B cell (primary cell): Measurements from ENCODE around the gene XPNPEP1. TPM values are rescaled to one million over a fixed set of nuclear protein-coding genes. Genes with fewer than 3 reads are reported as not detected.

Experiments
- ATAC-seq: fragments of 200-7000 bp; cut with Tn5 transposase; one replicate; pipeline ENCODE4 v1.10.0; 2021; ENCODE audit warnings: low read depth, mild to moderate bottlenecking, moderate number of reproducible peaks, moderate library complexity
- CTCF ChIA-PET: fragments of 350-600 bp; sonication (Branson Sonifier 250); formaldehyde crosslinking; loops from one replicate; lab custom pipeline; 2021; ENCODE audit warnings: antibody characterized with exemption, inconsistent platforms; lab: Charles Lee
- POLR2A ChIA-PET: fragments of 350-600 bp; sonication (Branson Sonifier 250); formaldehyde crosslinking; loops from one replicate; lab custom pipeline; 2021; ENCODE audit warnings: antibody characterized with exemption; lab: Charles Lee
- DNase-seq: peaks from one replicate; pipeline ENCODE4 v3.0.0; 2013
- H2AFZ ChIP-seq: 2 replicates; pipeline ENCODE4 v1.6.1; 2012; ENCODE audit warnings: mild to moderate bottlenecking, low read depth, low read length; ENCODE audit not compliant: insufficient read depth, poor library complexity, severe bottlenecking
- H3K27ac ChIP-seq, 2 donors: 1 replicate in 1 of 2; 2 replicates in 1 of 2; pipeline ENCODE4 v1.5.1; 2012 to 2013; ENCODE audit warnings: low read length in 2 of 2, mild to moderate bottlenecking in 2 of 2, moderate library complexity in 1 of 2
- H3K27me3 ChIP-seq, 4 experiments: fragments of 200-600 bp in 1 of 4; sonication (generic) in 1 of 4; replicated peaks in 1 of 4; 1 replicate in 2 of 4; 2 replicates in 2 of 4; pipeline versions ENCODE4 v1.6.1 to v1.7.0; 2013 to 2016; ENCODE audit warnings: low read length in 3 of 4, mild to moderate bottlenecking in 2 of 4, mixed read lengths in 1 of 4, moderate library complexity in 1 of 4; ENCODE audit not compliant: insufficient read depth in 4 of 4, control insufficient read depth in 3 of 4; ENCODE audit errors: control extremely low read depth in 1 of 4
- H3K36me3 ChIP-seq, 2 experiments: replicated peaks in 1 of 2; 1 replicate in 1 of 2; 2 replicates in 1 of 2; pipeline versions ENCODE4 v1.6.1 to v1.7.1; 2013; ENCODE audit warnings: low read length in 1 of 2; ENCODE audit not compliant: insufficient read depth in 2 of 2, control insufficient read depth in 1 of 2; ENCODE audit errors: control extremely low read depth in 1 of 2, extremely low read depth in 1 of 2
- H3K4me1 ChIP-seq, 2 donors: fragments of 200-600 bp in 1 of 2; sonication (generic) in 1 of 2; 1 replicate in 1 of 2; 2 replicates in 1 of 2; pipeline versions ENCODE4 v1.5.1 to v1.6.1; 2013 to 2017; ENCODE audit warnings: low read length in 2 of 2; ENCODE audit not compliant: control insufficient read depth in 2 of 2, insufficient read depth in 2 of 2
- H3K4me2 ChIP-seq: replicated peaks from 2 replicates; pipeline ENCODE3; 2012; ENCODE audit warnings: mild to moderate bottlenecking, low read depth, low read length; ENCODE audit not compliant: poor library complexity, severe bottlenecking
- H3K4me3 ChIP-seq, 5 experiments: fragments of 200-600 bp in 1 of 5; sonication (generic) in 1 of 5; 1 replicate in 3 of 5; 2 replicates in 2 of 5; pipeline versions ENCODE4 v1.5.1 to v1.7.0; 2011 to 2016; ENCODE audit warnings: low read length in 4 of 5, mild to moderate bottlenecking in 4 of 5, low read depth in 2 of 5, control low read depth in 1 of 5, moderate library complexity in 1 of 5; ENCODE audit not compliant: insufficient read depth in 1 of 5; ENCODE audit errors: control extremely low read depth in 1 of 5, extremely low read depth in 1 of 5
- H3K79me2 ChIP-seq: fragments of 200-600 bp; sonication (generic); one replicate; pipeline ENCODE4 v1.6.0; 2016; ENCODE audit warnings: low read length; ENCODE audit not compliant: control insufficient read depth, insufficient read depth
- H3K9ac ChIP-seq: fragments of 200-600 bp; sonication (generic); 2 replicates; pipeline ENCODE4 v1.6.1; 2017; ENCODE audit warnings: mild to moderate bottlenecking, low read length, moderate library complexity
- H3K9me3 ChIP-seq, 3 donors: one replicate each; pipeline versions ENCODE4 v1.6.1 to v1.7.1; 2013; ENCODE audit warnings: low read length in 2 of 3; ENCODE audit not compliant: control insufficient read depth in 2 of 3, insufficient read depth in 1 of 3; ENCODE audit errors: control extremely low read depth in 1 of 3
- H4K20me1 ChIP-seq: 2 replicates; pipeline ENCODE4 v1.6.0; 2012; ENCODE audit warnings: mild to moderate bottlenecking, low read length; ENCODE audit not compliant: insufficient read depth, control insufficient read depth, poor library complexity, severe bottlenecking
- H3K27ac Mint-ChIP-seq: one replicate; pipeline ENCODE4 v1.8.0; 2021; ENCODE audit warnings: mixed read lengths
- H3K27me3 Mint-ChIP-seq: one replicate; pipeline ENCODE4 v1.8.0; 2021; ENCODE audit warnings: mixed read lengths
- H3K4me1 Mint-ChIP-seq: one replicate; pipeline ENCODE4 v1.8.0; 2021; ENCODE audit warnings: mixed read lengths
- H3K4me3 Mint-ChIP-seq: one replicate; pipeline ENCODE4 v1.8.0; 2021; ENCODE audit warnings: mixed read lengths
- H3K9me3 Mint-ChIP-seq: one replicate; pipeline ENCODE4 v1.8.0; 2022; ENCODE audit warnings: mixed read lengths; ENCODE audit not compliant: insufficient read depth
- CTCF ChIP-seq: fragments of 200-600 bp; IDR thresholded peaks from one replicate; pipeline ENCODE4 v1.8.0; 2022; ENCODE audit warnings: antibody characterized with exemption, mild to moderate bottlenecking
- EZH2 ChIP-seq: IDR thresholded peaks from 2 replicates; pipeline ENCODE4 v1.6.1; 2012; ENCODE audit warnings: borderline replicate concordance, low read depth, mild to moderate bottlenecking, moderate library complexity, low read length; ENCODE audit not compliant: insufficient read depth, poor library complexity, severe bottlenecking
- WGBS: methylation state at CpG from one replicate; pipeline ENCODE4 v1.1.5; 2013; ENCODE audit warnings: missing lambda C conversion rate; ENCODE audit not compliant: insufficient coverage; 5-methylcytosine and 5-hydroxymethylcytosine counted together
- intact Hi-C: fragments of 100-400 bp; cut with micrococcal nuclease; formaldehyde crosslinking; loops from one replicate; pipeline ENCODE4 v1.10.0; 2022
- polyA plus RNA-seq: library from polyadenylated mRNA; depleted of rRNA; stranded (reverse); fragments of >200 nt; gene quantifications from 2 replicates; pipeline ENCODE4 v1.2.3, GENCODE V29; 2012
- total RNA-seq, 2 donors: library from RNA; stranded (reverse); fragments of 120-200 nt in 1 of 2; gene quantifications; 1 replicate in 1 of 2; 2 replicates in 1 of 2; pipeline versions ENCODE4 v1.2.3 to v1.2.4, GENCODE V29; 2013 to 2022

XPNPEP1 gene
- total and polyA plus RNA-seq, 2 donors (not counting 1 experiment from before 2014, with no cell fraction given) = 60.6 to 70.8 TPM

DNA sequence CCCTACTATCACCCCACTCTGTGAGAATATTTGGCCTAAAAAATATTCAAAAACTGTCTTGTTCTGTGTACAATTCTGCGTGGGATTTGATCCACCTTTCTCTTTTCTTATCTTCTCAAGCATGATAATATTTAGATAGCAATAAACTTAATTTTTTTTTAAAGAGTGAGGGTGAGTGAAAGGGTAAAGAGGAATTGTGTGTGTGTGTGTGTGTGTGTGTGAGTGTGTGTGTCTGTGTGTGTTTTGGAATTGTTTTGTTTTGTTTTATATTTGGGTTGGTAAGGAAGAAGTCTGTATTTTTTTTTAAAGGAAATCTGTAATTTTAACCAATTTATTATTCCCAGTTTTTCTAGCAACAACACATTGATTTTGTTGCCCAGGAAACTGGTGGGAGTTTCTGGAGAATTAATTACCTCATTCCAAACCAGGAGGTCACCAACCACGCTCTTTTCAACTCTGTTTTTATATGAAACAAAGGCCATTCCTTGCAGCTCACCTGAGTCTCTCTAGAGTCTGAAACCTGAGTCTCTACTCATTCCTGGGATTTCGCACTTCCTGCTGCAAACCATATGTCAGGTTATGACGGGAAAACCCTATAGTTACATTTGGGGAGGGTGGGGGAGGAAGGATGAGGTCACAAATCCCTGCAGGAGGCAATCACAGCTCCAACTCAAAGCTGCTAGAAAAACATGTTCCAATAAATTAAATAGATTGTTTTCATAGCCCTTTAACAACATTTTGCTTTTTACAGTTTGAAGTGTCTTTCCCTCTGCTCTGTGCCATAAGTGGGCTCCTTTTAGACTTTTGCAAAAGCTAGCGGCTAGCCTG is 38.1 kb upstream of the XPNPEP1 start:
- H3K4me3 Mint-ChIP-seq = no peak overlapping the region
- H3K36me3 ChIP-seq = no peaks in the 10 kb centered on the region
- H3K4me1 ChIP-seq = peaks cover 0 to 9% of the 10 kb centered on the region in 2 donors
- no peaks in the 10 kb centered on the region for H3K9me3 ChIP-seq
- H3K9me3 Mint-ChIP-seq = no peaks in the 10 kb centered on the region
- peaks cover 12% of the 10 kb centered on the region for H3K4me1 Mint-ChIP-seq
- no peak overlapping the region for H3K27ac Mint-ChIP-seq
- H3K27ac ChIP-seq = no peak overlapping the region
- no peak overlapping the region for H3K9ac ChIP-seq
- no peaks in the 10 kb centered on the region for H3K27me3 ChIP-seq
- ATAC-seq (no peak), DNase-seq (no peak)
- H3K27me3 Mint-ChIP-seq = no peaks in the 10 kb centered on the region
- no peak overlapping the region for H2AFZ ChIP-seq
- no peaks in the 10 kb centered on the region for H4K20me1 ChIP-seq
- ChIA-PET POLR2A (no interaction called here), CTCF (no interaction called here)
- intact Hi-C loops = no loop called here
- H3K4me3 ChIP-seq = no peak overlapping the region
- H3K4me2 ChIP-seq = no peak overlapping the region
- no peak for TF ChIP-seq EZH2
- TF ChIP-seq CTCF = no peak
- H3K79me2 ChIP-seq = no peaks in the 10 kb centered on the region
- 100% methylated on average over 2 of the region's 5 CpGs for WGBS

DNA sequence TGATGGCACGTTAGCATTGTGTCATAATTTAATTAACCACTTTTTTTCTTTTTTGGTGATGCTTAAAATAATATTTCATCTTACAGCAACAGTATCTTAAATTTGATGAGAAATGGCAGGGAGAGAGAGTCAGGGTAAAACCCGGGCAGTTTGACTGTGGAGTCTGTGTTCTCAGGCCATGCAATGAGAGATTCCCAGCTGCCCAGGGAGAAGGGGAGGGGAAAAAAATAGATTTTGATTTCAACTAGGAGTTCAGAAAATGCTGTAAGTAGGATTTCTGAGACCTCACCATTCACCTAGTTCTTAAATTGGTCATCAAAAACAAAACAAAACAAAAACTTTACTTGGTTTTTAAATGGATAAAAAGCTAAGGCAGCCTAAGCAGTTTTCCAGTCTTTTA is 37.4 kb upstream of the XPNPEP1 start:
- Histone ChIP-seq H3K4me3 (no peak overlapping the region), H3K27ac (no peak overlapping the region), H3K27me3 (no peaks in the 10 kb centered on the region), H2AFZ (no peak overlapping the region), H3K4me1 (peaks cover 0 to 9% of the 10 kb centered on the region in 2 donors), H3K9ac (no peak overlapping the region), H3K9me3 (no peaks in the 10 kb centered on the region), H4K20me1 (no peaks in the 10 kb centered on the region), H3K79me2 (no peaks in the 10 kb centered on the region), H3K36me3 (no peaks in the 10 kb centered on the region), H3K4me2 (no peak overlapping the region)
- TF ChIP-seq EZH2 (no peak), CTCF (no peak)
- Mint-ChIP-seq H3K27ac (no peak overlapping the region), H3K27me3 (no peaks in the 10 kb centered on the region), H3K4me1 (peaks cover 12% of the 10 kb centered on the region), H3K9me3 (no peaks in the 10 kb centered on the region), H3K4me3 (no peak overlapping the region)
- ATAC-seq (no peak), DNase-seq (no peak)
- no CpG with 5 or more reads among the region's 2 CpGs for WGBS
- POLR2A ChIA-PET = no interaction called here
- CTCF ChIA-PET = no interaction called here
- intact Hi-C loops = no loop called here
